Stimulated activated CD8-positive, alpha-beta memory T cell treated with anti-CD3 and anti-CD28 coated beads, Interleukin-7, amount 100 ng/mL, for 4 hours (primary cell): Measurements from ENCODE around the gene NDUFAF3.
"Not testable (repeated sequence)": the region's sequence is repeated elsewhere in the genome, so short reads cannot be mapped to it uniquely, and the experiment has no call there.

Experiments
- DNase-seq, 2 donors: peaks; one replicate each; pipeline ENCODE4 v3.0.0-alpha.2; 2020; ENCODE audit warnings: low read depth in 2 of 2

NDUFAF3 gene

GRCh38 chr3:48999085-48999858 lies 22.6 kb upstream of the NDUFAF3 start:
- no peak for DNase-seq

DNA sequence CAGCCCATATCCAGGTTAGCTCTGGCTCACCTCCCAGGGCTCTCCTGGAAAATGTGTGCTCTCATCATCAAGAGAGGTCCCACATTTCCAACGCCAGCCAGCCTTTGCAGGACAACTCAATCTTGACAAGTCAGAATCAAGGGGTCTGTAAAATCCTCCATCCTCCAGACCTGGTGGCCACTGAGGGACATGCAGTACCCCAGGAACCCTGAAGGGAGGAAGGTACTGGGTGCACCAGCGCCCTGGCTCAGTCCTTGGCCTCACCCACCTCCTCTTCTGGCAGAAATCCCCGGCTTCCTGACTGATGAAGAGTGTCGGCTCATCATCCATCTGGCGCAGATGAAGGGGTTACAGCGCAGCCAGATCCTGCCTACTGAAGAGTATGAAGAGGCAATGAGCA lies 20.8 kb upstream of the NDUFAF3 start:
- no peak for DNase-seq

GRCh38 chr3:49004352-49005302 lies 17.3 kb upstream of the NDUFAF3 start:
- DNase-seq = no peak

- DNase-seq = no peak
Observed at GRCh38 chr3:49005303-49005680, 16.6 kb upstream of the NDUFAF3 start.

GRCh38 chr3:49005998-49006397 lies 15.9 kb upstream of the NDUFAF3 start:
- no peak for DNase-seq

DNA sequence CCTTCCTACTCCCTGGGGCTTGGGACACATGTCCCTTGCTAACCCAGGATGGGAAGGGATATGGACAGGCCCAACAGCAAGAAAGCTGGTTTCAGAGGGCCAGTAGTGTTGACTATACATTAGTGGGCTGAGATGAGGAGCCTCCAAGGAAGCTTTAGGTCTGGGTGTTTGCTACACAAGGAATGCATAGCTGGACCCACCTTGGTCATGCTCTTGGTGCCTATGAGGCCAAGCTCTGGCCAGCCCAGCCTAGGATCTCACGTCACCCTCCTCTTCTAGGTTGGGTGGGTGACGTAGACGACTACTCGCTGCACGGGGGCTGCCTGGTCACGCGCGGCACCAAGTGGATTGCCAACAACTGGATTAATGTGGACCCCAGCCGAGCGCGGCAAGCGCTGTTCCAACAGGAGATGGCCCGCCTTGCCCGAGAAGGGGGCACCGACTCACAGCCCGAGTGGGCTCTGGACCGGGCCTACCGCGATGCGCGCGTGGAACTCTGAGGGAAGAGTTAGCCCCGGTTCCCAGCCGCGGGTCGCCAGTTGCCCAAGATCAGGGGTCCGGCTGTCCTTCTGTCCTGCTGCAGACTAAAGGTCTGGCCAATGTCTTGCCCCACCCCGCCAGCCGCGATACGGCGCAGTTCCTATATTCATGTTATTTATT lies 15.4 kb upstream of the NDUFAF3 start:
- no peak for DNase-seq

- peak; percentile 95 to 96 for DNase-seq
Observed at GRCh38 chr3:49007068-49007770, 14.7 kb upstream of the NDUFAF3 start, which contains the start of gene WDR6. TSS of gene WDR6 (plus strand) at chr3:49007391. CDS start at chr3:49007432, 41 bp downstream.

DNA sequence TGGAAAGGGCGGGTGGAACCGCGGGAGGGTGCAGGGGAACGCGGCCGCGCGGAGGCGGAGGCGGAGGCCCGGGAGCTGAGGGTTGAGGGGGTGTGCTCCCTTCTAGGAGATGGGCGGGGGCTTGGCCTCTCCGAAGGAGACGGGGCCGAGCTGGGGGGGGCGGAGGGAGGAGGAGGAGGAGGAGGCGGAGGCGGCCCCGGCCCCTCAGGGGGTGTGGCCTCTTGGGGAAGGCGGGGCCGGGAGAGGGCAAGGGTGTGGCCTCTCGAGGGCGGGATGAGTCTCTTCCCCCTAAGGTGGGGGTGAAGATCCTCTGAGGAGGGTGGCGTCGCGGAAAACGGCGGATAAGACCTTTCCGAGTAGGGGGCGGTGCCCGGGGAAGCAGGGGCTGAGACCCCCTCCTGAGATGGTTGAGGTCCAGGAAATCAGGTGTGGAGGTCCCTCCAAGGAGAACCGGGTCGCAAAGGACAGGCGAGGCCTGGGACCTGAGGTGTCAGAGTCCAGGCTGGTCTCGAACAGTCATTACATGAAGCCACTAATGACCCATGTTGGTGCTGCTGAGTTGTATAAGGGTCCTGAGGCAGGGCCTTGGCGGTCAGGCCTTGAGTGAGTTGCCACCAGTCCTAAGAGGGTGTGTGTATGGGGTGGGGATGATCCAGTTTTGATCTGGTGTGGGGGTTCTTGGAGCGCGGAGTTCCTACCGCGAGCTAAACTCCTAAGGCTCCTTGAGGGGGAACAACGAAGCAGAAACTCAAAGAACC lies 14.0 kb upstream of the NDUFAF3 start:
- DNase-seq = peak; percentile 86 to 88

GRCh38 chr3:49008627-49009026 lies 13.3 kb upstream of the NDUFAF3 start:
- not testable (repeated sequence) for DNase-seq

GRCh38 chr3:49009396-49009795 lies 12.5 kb upstream of the NDUFAF3 start:
- no peak for DNase-seq

DNA sequence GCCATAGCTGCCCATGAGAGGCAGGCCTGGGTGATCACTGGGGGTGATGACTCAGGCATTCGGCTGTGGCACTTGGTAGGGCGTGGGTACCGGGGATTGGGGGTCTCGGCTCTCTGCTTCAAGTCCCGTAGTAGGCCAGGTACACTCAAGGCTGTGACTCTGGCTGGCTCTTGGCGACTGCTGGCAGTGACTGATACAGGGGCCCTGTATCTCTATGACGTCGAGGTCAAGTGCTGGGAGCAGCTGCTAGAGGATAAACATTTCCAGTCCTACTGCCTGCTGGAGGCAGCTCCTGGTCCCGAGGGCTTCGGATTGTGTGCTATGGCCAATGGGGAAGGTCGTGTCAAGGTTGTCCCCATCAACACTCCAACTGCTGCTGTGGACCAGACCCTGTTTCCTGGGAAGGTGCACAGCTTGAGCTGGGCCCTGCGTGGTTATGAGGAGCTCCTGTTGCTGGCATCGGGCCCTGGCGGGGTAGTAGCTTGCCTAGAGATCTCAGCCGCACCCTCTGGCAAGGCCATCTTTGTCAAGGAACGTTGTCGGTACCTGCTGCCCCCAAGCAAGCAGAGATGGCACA lies 9.4 kb upstream of the NDUFAF3 start:
- no peak for DNase-seq

GRCh38 chr3:49013113-49013737 lies 8.7 kb upstream of the NDUFAF3 start:
- no peak for DNase-seq

- peak in 1 of 2 donors; percentile 25 for DNase-seq
Observed at GRCh38 chr3:49013738-49014660, 7.9 kb upstream of the NDUFAF3 start.

GRCh38 chr3:49015072-49015471 lies 6.8 kb upstream of the NDUFAF3 start:
- DNase-seq = no peak

DNA sequence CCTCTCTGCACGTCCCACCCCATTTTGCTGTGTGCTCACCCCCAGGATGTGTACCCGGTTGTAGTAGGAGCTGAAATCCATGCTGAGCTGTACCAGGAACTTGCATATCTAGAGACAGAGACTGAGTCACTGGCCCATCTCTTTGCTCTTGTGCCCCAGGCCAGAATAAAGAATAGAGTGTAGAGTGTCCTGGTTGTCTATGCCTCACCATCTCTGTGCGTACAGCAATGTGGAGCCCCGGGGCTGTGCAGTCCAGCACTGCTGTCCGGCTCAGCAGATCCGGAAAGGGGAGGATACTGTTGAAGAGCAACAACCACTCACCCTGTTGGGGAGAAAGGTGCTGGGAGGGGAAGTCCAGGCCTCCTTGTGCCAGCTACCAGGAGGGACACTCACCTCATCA lies 6.2 kb upstream of the NDUFAF3 start:
- DNase-seq = no peak

GRCh38 chr3:49016414-49017228 lies 5.3 kb upstream of the NDUFAF3 start:
- DNase-seq = no peak

DNA sequence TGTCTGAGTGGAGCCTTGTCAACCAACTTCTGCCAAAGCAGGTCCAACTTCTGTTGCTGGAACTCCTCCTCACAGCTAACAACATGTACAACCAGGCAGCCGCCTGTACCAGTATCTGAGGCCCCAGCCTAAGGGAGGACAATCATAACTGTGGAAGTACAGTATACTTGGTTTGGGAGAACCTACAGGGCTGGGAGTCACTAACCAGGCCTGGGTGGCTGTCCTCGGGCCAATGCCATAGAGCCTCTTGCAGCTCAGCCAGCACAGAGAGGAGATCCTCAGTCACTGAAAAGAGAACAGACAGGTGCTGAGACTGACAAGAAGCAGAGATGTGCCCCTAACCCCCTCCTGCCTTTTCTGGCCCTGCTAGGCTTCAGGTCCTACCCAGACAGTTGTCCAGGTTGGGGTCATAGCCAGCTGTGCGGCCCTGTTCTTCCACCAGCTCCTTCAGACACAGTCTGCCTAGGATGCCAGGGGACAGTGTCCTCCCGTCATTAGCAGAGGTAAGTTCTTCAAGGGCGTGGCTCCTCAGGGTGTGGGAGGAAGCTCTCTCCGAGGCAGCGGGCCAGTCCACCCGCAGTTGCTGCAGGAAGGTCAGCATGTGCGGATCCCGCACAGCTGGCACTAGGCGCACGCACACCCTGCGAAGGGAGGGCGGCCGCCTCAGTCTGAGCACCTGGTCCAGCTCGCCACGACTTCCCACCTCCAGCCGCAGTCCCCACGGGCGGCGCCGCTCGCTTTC lies 4.5 kb upstream of the NDUFAF3 start:
- DNase-seq = no peak
